ENCODE results near the gene DGKH.
A peak's percentile ranks its signal among the peaks of the same experiment; 100 is the strongest.

DGKH gene

DNA sequence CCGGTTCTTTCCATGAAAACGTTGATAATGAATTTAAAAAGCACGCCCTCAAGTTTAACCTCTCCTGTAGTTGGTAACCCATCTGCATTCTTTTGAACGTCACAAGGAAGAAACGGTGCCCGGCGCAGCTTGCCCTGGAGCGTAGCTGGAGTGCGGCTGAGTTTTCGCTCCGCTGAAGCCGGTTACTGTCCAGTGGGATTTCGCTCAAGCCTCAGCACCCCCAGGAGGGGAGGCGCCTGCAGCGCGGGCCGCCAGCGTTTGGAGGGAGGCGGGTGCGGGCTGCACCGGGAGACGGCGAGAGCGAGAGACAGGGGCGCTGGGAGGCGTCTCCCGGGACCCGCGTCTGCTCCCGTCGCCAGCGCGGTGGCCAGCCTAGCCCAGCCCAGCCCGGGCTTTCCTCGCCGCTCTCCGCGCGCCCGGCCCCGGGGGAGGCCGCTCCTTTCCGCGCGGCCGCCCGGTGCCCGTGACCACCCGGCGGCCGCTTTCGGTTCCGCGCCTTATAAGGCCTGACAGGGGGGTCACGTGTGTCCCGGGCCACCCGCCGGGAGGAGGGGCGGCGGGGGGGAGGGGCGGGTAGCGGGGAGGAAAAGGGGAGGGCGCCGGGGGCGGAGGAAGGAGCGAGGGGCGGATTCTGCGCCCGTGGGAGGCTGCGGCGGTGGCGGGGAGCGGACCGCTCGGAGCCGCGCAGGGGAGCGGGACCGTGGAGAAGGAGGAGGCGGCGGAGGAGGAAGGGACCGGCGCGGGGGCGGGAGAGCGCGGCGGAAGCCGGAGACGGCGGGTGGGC, 8.3 kb upstream of the DGKH start:
- peak; percentile 78 to 86 (median 86) for DNase-seq (ENCODE audit: low read depth in 3 of 3, low spot score in 1 of 3)

DNA sequence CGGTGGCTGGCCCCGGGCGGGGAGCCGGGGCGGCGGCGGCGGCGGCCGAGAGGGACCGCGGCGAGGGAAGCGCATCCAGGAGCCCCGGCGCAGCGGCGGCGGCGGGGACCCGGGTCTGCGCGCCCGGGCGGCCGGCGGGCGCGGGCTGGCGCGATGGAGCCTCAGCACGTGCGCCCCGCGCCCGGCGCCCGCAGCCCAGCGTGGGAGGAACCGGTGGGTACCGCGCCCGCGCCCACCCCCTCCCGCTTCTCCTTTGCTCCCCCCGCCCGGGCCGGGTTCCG, 7.8 kb upstream of the DGKH start:
- DNase-seq (ENCODE audit: low read depth in 3 of 3, low spot score in 1 of 3) = no peak

DNA sequence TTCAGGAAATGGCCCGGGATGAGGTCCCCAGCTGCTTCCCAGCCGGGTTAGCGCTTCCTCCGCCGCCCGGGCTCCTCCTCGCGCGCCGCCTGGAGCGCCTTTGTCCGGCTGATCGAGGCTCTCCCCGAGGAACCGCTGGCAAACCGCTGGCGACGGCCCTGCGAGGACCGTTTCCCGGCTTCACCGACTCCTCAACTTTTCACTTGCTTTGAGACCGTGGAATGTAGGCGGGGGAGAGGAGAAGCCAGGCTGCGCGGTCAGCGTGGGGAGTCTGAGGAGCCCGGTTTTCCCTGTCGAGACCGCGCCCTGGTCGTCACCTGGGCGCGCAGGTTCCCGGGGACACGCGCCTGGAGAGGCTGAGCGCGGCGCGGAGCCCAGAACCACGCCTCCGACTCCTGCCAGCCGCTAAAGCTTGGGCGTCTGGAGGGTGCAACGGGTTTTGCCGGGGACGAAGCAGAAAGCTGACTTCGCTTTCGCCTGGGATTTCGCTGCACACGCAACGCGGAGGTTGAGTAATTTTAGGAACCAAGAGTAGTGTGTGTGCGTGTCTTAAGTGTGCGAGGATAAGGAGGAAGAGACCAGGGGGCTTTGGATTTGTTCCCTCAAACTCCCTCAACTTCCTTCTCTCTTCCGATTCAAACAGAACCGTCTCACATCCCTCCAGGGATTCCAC, 7.3 kb upstream of the DGKH start:
- no peak for DNase-seq (ENCODE audit: low read depth in 3 of 3, low spot score in 1 of 3)

DNA sequence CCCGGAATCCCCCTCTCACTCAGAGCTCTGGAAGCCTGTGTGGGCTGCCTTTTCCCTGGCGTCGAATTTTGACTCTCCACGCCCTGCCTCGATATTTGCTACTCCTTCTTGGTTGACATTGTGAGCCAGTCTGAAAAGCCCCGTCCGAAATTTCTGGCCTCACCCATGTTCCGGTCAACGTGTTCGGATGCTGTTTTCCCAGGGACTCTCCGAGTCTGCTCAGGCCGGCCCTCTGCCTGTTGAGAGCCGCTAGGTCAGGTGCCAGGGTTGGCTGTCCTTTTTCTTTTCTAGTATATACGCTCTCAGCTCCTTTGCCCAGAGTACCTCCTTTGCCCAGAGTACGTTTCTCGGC, 6.8 kb upstream of the DGKH start:
- no peak for DNase-seq (ENCODE audit: low read depth in 3 of 3, low spot score in 1 of 3)

DNA sequence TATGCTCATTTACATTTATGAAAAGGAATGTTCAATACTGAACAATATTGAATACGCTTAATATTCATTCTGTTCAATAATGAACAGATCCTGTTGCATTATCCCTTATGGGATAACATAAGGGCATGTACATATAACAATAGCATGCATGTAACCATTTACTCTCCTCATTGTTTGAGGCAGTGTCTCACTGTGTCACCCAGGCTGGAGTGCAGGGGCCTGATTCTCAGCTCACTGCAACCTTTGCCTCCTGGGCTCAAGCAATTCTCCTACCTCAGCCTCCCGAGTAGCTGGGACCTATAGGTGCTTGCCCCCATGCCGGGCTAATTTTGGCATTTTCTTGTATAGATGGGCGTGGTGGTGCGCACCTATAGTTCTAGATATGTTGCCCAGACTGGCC, 4.8 kb upstream of the DGKH start:
- no peak for DNase-seq (ENCODE audit: low read depth in 3 of 3, low spot score in 1 of 3)

DNA sequence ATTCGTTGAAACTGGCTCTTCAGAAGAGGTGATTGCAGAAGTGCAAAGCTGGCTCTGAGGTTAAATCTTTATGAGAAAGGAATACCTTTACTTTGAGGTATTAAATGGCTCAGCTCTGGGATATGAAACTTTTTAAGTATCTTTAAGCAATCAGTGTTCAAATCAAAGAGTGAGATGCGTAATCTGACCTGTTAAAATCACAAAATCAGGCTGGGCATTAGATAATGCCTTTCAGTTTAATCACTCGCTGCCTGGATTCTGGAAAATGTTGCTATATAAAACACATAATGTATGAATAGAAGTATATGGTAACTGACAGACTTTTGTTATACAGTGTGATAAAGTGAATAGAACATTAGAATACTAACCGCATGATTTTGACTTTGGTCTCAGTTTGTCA, 2.0 kb upstream of the DGKH start:
- no peak for DNase-seq (ENCODE audit: low read depth in 3 of 3, low spot score in 1 of 3)

DNA sequence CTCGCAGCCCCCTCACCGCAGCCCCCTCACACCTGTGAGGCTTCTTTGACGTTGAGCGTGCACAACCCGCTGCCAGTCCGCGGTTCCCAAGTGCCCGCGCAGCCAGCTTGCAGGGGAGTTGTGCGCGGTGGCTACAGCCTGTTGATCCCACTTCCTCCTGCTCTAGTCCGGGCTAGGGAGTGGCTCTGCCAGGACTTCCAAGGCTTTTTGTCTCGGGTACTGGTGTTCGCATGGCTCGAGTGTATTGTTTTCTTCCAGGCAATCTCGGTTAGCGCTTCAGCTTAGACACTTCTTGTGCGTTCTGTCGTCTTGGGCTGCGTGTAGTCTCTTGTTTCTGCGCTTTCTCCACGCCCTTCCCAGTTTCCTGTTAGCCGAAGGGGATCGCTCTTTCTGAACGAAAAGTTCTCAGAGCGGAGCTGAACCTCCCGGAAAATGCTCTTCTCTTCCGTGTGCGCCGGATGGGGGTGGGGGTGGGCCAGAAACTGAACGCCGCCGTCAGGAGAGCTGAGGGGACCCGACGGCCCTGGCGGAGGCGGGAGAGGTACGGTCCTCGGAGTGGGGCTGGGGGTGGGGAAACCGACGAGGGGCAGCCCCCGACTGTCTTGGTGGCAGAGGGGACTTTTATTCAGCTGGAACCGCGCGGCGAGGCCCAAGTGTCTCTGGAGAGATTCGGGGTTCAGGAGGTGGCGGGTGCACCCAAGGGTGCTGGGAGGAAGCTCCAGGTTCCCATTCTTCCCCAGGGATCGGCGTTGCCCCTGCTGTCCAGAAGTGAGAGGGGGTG, 697 bp upstream of the DGKH start:
- DNase-seq (ENCODE audit: low read depth in 3 of 3, low spot score in 1 of 3) = no peak

DNA sequence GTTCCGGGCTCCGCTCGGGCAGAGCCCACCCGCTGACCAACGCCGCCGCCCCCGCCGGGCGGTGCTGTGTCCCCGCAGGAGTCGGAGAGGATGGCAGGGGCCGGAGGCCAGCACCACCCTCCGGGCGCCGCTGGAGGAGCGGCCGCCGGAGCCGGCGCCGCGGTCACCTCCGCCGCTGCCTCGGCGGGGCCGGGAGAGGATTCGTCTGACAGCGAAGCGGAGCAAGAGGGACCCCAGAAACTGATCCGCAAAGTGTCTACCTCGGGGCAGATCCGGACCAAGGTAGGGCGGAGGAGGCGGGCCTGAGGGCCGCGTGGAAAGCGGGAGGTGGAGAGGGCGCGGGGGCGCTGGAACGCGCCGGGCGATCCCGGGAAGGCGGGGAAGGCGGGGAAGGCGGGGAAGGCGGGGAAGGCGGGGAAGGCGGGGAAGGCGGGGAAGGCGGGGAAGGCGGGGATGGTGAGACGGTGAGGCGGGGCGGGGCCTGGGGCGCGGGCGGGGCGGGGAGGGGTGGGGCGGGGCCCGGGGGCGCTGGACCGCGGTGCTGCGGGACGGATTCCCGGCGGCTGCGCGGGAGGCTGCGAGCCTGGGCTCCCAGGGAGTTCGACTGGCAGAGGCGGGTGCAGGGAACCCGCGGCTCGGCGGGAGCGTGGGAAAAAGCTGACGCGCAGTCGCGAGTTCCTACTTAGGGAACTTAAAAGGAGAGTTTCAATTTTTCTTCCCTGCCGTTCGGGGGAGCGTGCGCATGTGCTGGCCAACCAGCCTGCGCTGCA, 421 bp downstream of the DGKH start:
- no peak for DNase-seq (ENCODE audit: low read depth in 3 of 3, low spot score in 1 of 3)

DNA sequence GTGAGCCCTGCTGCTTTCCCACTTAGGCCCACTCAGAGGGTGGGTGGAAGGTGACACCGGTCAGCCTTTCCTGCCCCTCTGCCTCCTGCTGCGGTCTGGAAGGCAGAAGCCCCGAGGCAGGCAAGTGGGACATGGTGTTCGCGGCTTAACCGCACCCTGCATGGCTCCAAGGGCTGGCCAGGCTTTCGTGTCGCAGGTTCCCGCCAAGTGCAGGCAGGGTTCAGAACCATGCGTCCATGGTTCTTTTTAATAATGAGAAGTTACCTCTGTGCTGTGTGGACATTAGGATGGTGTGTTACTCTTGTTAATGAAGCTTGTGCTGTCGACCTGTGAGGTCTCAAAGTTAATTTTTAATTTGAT, 986 bp downstream of the DGKH start:
- no peak for DNase-seq (ENCODE audit: low read depth in 3 of 3, low spot score in 1 of 3)

DNA sequence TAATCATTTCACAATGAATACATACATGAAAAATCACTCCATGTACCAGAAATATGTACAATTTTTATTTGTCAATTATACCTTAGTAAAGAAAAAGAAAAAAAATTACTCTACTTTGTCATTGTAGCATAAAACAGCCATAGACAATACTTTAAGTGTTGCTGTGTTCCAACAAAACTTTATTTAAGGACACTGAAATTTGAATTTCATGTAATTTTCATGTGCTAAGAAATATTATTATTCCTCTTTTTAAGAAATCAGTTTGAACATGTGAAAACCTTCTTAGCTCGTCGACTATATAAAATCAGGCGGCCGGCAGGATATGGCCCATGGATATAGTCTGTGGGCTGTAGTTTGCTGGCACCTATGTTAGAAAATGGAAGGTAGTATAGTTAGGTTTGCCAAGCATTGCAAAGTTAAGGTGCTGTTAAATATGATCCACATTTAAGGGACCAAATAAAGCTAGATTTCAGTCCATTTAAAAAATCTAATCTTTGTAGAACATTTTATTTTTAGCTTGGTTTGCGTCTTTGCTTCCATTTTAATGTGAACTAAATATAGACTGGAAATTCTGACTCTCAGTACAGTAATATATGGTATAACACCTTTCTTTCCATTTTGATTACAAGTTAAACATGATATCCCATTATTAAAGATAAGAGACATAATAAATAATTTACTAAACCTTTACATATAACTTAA, 6.5 kb downstream of the DGKH start:
- DNase-seq (ENCODE audit: low read depth in 3 of 3, low spot score in 1 of 3) = no peak

DNA sequence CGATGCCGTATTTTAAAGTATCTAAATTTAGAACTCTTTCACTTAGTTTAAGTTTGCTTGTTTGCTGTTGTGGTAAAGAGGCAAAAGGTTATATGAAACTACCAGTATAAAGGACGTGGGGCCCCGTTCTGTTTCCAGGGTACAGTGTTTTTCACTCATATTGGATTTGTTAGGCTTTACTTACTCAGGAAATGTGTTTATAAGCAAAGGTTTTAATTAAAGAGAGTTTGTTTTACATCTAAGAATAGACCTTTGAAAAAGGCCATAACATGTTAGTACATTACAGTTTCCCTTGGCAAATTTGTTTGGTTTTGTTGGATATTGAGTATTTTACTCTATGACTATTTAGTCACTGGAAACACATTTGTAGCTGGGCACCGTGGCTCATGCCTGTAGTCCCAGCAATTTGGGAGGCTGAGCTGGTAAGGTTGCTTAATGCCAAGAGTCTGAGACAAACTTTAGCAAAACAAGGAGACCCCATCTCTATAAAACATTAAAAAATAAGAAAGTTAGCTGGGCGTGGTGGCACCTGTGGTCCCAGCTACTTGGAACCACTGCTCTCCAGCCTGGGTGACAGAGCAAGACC, 7.1 kb downstream of the DGKH start:
- no peak for DNase-seq (ENCODE audit: low read depth in 3 of 3, low spot score in 1 of 3)

DNA sequence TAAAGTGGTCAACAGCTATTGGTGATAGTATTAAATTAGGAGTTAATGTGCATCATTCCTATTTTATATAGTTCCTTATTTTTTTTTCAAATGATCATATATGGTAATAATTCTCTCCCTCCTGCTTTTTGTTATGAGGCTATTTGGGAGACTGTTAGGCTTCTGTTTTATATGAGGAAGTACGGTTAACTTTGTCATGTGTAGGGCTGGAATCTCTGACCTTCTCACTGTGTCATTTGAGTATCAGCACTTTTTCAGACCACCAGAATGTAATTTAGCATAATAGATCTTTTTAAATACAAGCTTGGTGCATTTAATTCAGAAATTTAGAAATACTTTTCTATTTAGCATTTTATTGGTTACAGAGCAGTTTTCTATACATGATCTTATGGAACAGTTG, 7.7 kb downstream of the DGKH start:
- DNase-seq (ENCODE audit: low read depth in 3 of 3, low spot score in 1 of 3) = no peak

DNA sequence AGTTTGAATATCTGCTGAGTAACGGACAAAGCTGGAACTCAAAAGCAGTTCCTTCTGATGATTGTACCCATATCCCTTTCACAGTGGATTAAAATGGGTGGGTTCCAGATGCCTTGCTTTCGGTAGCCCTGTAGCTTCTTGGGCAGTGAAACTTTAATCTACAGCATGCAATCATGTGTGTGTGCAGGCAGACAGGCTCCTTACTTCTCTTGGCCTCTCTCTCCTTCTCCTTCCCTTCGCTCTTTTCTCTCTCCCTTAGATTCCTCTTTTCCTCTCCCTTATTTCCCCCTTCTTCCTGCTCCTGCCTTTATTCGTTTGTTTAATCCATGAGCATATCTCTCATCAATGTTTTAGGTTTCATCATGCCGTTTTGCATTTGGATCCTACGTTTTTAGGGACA, 8.1 kb downstream of the DGKH start:
- no peak for DNase-seq (ENCODE audit: low read depth in 3 of 3, low spot score in 1 of 3)

DNA sequence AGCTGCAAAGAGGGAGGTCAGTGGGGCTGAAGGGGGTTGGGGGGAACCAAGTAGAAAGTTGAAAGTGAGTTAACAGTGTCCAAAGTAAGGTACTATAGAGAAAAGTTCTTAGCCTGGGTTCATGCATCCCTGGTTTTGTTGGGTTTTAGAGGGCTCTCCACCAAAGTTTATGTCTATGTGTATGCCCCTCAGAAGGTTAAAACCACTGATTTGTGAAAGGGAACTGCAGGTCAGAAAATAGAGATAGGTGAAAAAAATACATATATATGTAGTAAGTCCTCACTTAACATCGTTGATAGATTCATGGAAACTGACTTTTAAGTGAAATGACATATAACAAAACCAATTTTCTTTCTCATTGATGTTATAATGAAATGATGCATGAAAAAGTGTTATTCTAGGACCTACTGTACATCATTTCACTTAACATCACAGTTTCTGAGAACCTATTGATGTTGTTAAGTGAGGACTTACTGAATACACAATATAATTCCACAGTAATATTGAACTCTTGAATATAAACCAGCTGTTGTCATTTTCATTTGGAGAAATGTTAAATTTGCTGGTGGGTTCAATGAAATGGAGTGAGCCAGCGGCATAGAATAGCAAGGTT, 9.6 kb downstream of the DGKH start:
- no peak for DNase-seq (ENCODE audit: low read depth in 3 of 3, low spot score in 1 of 3)

DNA sequence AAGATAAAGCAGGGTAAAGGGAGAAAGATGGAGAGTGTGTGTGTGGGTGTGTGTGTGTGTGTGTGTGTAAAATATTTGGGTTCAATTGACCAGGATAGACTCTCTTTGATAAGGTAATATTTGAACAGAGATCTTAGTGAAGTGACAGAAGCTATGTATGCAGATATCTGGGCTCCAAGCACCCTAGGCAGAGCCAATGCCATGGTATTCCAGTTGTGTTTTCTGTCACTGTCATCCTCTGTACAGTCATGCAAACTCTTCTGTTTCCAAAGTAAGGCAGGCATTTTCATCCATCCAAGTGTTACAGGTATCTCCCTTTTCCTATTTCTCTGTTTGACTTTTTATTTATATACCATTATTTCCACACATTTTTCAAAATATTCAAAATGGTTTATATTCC, 13.5 kb downstream of the DGKH start:
- DNase-seq (ENCODE audit: low read depth in 3 of 3, low spot score in 1 of 3) = no peak

DNA sequence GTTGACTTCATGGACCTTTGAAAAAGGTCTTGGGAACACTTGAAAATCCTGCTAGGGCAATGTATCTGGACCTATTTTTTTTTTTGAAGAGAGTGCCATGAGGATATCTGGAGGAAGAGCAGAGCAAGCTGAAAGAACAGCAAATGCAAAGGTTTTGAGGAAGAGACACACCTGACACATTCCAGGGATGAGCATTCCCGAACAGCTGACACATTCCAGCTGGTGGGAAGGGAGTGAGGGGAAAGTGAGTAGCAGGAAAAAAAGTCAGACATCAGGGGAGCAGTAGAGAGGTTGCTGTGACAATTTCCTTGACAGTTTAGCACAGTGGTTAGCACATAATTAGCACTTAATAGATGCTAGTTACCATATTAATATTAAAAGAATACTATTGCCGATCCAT, 14.7 kb downstream of the DGKH start:
- no peak for DNase-seq (ENCODE audit: low read depth in 3 of 3, low spot score in 1 of 3)

DNA sequence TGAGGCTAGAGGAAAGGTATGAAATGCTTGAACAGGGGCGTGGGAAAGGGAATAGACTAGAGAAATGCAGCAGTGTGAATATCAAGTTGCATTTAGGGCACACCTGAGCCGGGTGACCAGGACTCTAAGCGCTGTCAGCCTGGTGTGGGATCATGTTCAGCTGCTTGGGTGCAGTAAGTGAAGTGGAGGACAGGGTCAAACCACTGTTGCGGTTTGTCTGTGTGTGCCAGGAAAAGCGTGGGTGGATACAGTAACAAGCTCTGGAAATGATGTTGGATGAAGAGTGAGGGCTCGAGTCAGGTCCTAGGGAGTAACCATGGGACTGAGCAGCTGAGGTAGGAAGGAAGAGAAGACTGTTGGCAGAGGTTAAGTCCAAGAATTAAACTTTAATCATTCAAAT, 15.8 kb downstream of the DGKH start:
- DNase-seq (ENCODE audit: low read depth in 3 of 3, low spot score in 1 of 3) = no peak

DNA sequence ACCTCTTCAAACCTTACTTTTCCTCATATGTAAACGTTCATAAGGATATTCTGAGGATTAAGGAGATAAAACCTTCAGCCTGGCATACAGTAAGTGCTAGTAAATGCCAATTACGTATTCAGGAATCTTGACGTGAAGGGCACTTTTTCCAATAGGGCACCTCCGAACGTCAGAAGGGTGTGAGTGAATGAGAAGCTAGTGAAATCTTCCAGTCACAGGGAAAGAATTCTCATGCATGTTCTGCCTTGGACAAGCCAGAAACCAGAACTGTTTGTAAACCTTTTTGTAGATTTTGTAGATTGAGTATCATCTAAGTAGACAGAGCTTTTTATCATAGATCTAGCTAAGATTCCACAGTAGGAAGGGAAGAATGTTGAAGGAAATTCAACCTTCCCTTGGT, 16.5 kb downstream of the DGKH start:
- DNase-seq (ENCODE audit: low read depth in 3 of 3, low spot score in 1 of 3) = no peak

DNA sequence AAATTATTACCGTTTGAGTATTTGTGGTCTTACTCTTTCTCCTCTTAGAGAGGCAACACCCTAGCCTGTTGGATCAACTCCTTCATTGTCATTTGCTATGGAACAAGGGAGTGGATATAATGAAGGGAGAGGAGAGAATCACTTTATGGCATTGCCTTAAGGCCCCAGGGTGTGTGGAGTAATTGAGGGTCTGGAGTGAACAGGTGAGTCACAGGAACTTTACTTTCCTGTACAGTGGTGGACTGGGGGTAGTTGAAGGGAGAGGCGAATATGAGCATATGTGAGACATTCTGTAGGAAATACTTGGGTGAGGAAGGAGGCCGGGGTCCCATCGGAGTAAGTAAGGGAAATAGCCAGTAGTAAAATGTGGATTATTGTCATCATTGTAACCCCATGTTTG, 17.0 kb downstream of the DGKH start:
- no peak for DNase-seq (ENCODE audit: low read depth in 3 of 3, low spot score in 1 of 3)

DNA sequence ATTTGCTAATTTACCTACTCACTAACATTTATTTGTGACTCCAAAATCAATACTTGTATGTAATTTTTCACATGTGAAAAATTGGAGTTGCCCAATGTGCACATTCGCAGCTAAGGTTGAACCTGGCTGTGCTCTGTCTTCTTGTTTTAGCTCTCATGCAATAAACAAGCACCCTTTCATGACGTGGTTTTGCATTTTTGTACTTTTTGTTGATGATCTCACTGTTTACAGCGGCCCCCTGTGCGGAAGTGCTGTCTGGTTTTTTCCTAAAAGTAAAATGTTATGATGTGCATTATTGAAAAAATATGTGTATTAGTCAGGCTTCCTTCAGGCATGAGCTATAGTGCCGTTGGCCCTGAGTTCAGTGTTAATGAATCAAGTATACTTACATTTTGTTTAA, 18.1 kb downstream of the DGKH start:
- no peak for DNase-seq (ENCODE audit: low read depth in 3 of 3, low spot score in 1 of 3)

DNA sequence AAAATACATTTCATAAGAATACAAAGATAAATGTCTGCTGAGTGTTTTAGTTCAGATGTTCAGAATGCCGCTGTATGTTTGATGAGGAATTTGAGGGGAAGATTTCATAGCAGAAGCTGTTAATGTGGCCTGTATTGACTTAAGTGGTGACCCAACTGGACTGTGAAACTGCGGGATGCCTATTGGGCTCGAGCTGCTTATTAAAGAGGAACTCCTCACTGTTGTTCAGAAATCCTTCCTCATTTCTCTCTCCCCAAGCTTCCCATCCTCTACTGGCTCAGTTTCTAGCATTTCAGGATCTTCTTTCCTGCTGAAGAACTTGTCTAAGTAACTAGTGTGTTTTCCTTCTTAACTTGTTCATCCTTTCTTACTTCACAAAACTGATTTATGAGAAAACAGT, 20.4 kb downstream of the DGKH start:
- DNase-seq (ENCODE audit: low read depth in 3 of 3, low spot score in 1 of 3) = no peak

Data from stimulated activated CD4-positive, alpha-beta T cell treated with anti-CD3 and anti-CD28 coated beads, TNF-alpha, amount 100 ng/mL, for 1 hour (primary cell).